HepG2 (cell line): ENCODE data around the gene RPL31. TPM values are rescaled to one million over a fixed set of nuclear protein-coding genes. Genes with fewer than 3 reads are reported as not detected.

Source experiments
- ETV6 ChIP-seq: sonication (generic); formaldehyde crosslinking; conservative IDR thresholded peaks from 2 replicates; pipeline ENCODE4 v1.4.0; 2020; ENCODE audit warnings: missing genetic modification reagents
- FOXK1 ChIP-seq: sonication (generic); formaldehyde crosslinking; IDR thresholded peaks from 2 replicates; pipeline ENCODE4 v1.4.0; 2020; ENCODE audit warnings: low read depth, missing genetic modification reagents, borderline replicate concordance
- GLI4 ChIP-seq: sonication (generic); formaldehyde crosslinking; IDR thresholded peaks from 2 replicates; pipeline ENCODE4 v1.5.1; 2020; ENCODE audit warnings: missing genetic modification reagents, mild to moderate bottlenecking, moderate library complexity, borderline replicate concordance
- NFAT5 ChIP-seq: sonication (generic); formaldehyde crosslinking; IDR thresholded peaks from 2 replicates; pipeline ENCODE4 v1.4.0; 2020; ENCODE audit warnings: missing genetic modification reagents
- REST ChIP-seq, 2 experiments: IDR thresholded peaks; 2 replicates each; pipeline ENCODE4 v1.6.1; 2011 to 2012; ENCODE audit warnings: low read length in 2 of 2, borderline replicate concordance in 1 of 2, low read depth in 1 of 2, mild to moderate bottlenecking in 1 of 2, moderate library complexity in 1 of 2
- TCF7L2 ChIP-seq: IDR thresholded peaks from 2 replicates; pipeline ENCODE4 v1.6.1; 2011; ENCODE audit warnings: mild to moderate bottlenecking, low read depth, low read length, moderate library complexity
- ZKSCAN8 ChIP-seq: IDR thresholded peaks from 2 replicates; pipeline ENCODE4 v1.6.1; 2016; ENCODE audit warnings: borderline replicate concordance, missing genetic modification reagents, missing compliant biosample characterization
- ZNF367 ChIP-seq: sonication (generic); formaldehyde crosslinking; IDR thresholded peaks from 2 replicates; pipeline ENCODE4 v1.4.0; 2020; ENCODE audit warnings: missing genetic modification reagents, borderline replicate concordance
- ZNF878 ChIP-seq: sonication (generic); formaldehyde crosslinking; IDR thresholded peaks from 2 replicates; pipeline ENCODE4 v1.8.1; 2023; ENCODE audit warnings: mild to moderate bottlenecking, missing genetic modification reagents, moderate library complexity
- ZSCAN21 ChIP-seq: sonication (generic); formaldehyde crosslinking; IDR thresholded peaks from 2 replicates; pipeline ENCODE4 v1.8.0; 2022; ENCODE audit warnings: mild to moderate bottlenecking, missing genetic modification reagents, moderate library complexity, borderline replicate concordance
- ZSCAN30 ChIP-seq: sonication (generic); formaldehyde crosslinking; IDR thresholded peaks from 2 replicates; pipeline ENCODE4 v1.5.0; 2020; ENCODE audit warnings: mild to moderate bottlenecking, missing genetic modification reagents
- ZUFSP ChIP-seq: sonication (generic); formaldehyde crosslinking; IDR thresholded peaks from 2 replicates; pipeline ENCODE4 v1.9.0; 2021; ENCODE audit warnings: missing genetic modification reagents, mild to moderate bottlenecking, borderline replicate concordance
- polyA plus RNA-seq, 8 experiments: library from polyadenylated mRNA; depleted of rRNA in 3 of 8; stranded (reverse) in 7 of 8; unstranded in 1 of 8; fragments of >200 nt; fragmentation: Illumina TruSeq in 4 of 8; extraction: Trizol in 4 of 8; gene quantifications; 2 replicates each; pipeline versions ENCODE4 v1.2.1 to v1.2.3, GENCODE V29; 2011 to 2016; ENCODE audit warnings: low read depth in 4 of 8, missing spikeins in 1 of 8, mixed read lengths in 1 of 8; ENCODE audit not compliant: insufficient read depth in 1 of 8
- total RNA-seq, 5 experiments: library from RNA; depleted of rRNA; stranded (reverse); fragments of >200 nt; fragmentation: Illumina TruSeq; extraction: Trizol; gene quantifications; 2 replicates each; pipeline ENCODE4 v1.2.3, GENCODE V29; 2016; ENCODE audit warnings: low read depth in 1 of 5

RPL31 gene
- total and polyA plus RNA-seq, 2 of the 13 experiments (the other 11 are each of a cell fraction or from before 2014, with no cell fraction given) = 3,331 to 3,582 TPM

- no peak for TF ChIP-seq REST (IDR thresholded peaks at IDR 0.05; ENCODE audit: borderline replicate concordance in 1 of 2, low read depth in 1 of 2, low read length in 2 of 2)
- no peak for TF ChIP-seq TCF7L2
- TF ChIP-seq ETV6 (CRISPR knock-in tag) = no peak
- TF ChIP-seq ZUFSP = no peak
- no peak for TF ChIP-seq FOXK1
- TF ChIP-seq ZSCAN21 (CRISPR knock-in tag) = no peak
- TF ChIP-seq GLI4 (CRISPR knock-in tag) = no peak
- no peak for TF ChIP-seq ZNF367 (CRISPR knock-in tag)
- no peak for TF ChIP-seq ZNF878 (CRISPR knock-in tag)
- TF ChIP-seq NFAT5 (CRISPR knock-in tag) = no peak
- TF ChIP-seq ZSCAN30 (CRISPR knock-in tag) = no peak
- no peak for TF ChIP-seq ZKSCAN8 (CRISPR knock-in tag)
These were observed 39.3 kb downstream of the RPL31 start (continued) for GRCh38 chr2:101041413-101041812.
